CD4-positive, alpha-beta T cell treated with Interleukin-17A for 4 hours (primary cell): Measurements from ENCODE around the gene CRIM1.

Experiments used
- DNase-seq: peaks from one replicate; pipeline ENCODE4 v3.0.0-alpha.2; 2020; ENCODE audit warnings: mixed read lengths

CRIM1 gene

GRCh38 chr2:36528766-36529392 is 173.3 kb downstream of the CRIM1 start:
- no peak for DNase-seq

GRCh38 chr2:36530178-36530982 is 174.8 kb downstream of the CRIM1 start:
- no peak for DNase-seq

GRCh38 chr2:36530983-36531354 is 175.4 kb downstream of the CRIM1 start:
- no peak for DNase-seq

- DNase-seq = no peak
Observed at GRCh38 chr2:36534275-36534799, 178.8 kb downstream of the CRIM1 start.

GRCh38 chr2:36535099-36535498 is 179.5 kb downstream of the CRIM1 start:
- DNase-seq = no peak

- no peak for DNase-seq
Observed at GRCh38 chr2:36536776-36537175, 181.2 kb downstream of the CRIM1 start.

GRCh38 chr2:36538335-36538734 is 182.8 kb downstream of the CRIM1 start:
- DNase-seq = no peak

GRCh38 chr2:36539631-36540030 is 184.1 kb downstream of the CRIM1 start:
- DNase-seq = no peak

GRCh38 chr2:36540986-36541754 is 185.6 kb downstream of the CRIM1 start:
- DNase-seq = no peak

GRCh38 chr2:36541891-36542595 is 186.5 kb downstream of the CRIM1 start:
- no peak for DNase-seq

GRCh38 chr2:36544638-36545338 is 189.2 kb downstream of the CRIM1 start:
- no peak for DNase-seq

GRCh38 chr2:36545871-36546416 is 190.4 kb downstream of the CRIM1 start:
- no peak for DNase-seq

- no peak for DNase-seq
Observed at GRCh38 chr2:36547906-36548305, 192.3 kb downstream of the CRIM1 start.

- no peak for DNase-seq
Observed at GRCh38 chr2:36549165-36549574, 193.6 kb downstream of the CRIM1 start.

GRCh38 chr2:36550006-36550405 is 194.4 kb downstream of the CRIM1 start:
- DNase-seq = no peak

GRCh38 chr2:36553683-36554082 is 198.1 kb downstream of the CRIM1 start:
- DNase-seq = no peak

GRCh38 chr2:36554531-36554930 is 199.0 kb downstream of the CRIM1 start:
- no peak for DNase-seq

- DNase-seq = no peak
Observed at GRCh38 chr2:36555789-36556188, 200.2 kb downstream of the CRIM1 start.

- no peak for DNase-seq
Observed at GRCh38 chr2:36556842-36557241, 201.3 kb downstream of the CRIM1 start.

- DNase-seq = no peak
Observed at GRCh38 chr2:36559221-36559942, 203.8 kb downstream of the CRIM1 start.

- DNase-seq = no peak
Observed at GRCh38 chr2:36560726-36561125, 205.1 kb downstream of the CRIM1 start.
